Neural cell (in vitro differentiated cells): ENCODE results near the gene OGFOD2. TPM values are rescaled to one million over a fixed set of nuclear protein-coding genes. Genes with fewer than 3 reads are reported as not detected.

Source experiments
- H2AFZ ChIP-seq: fragments of 200-600, 300-800 bp; sonication (generic), shearing (Covaris generic); 2 replicates; pipeline ENCODE4 v1.6.0; 2014; ENCODE audit warnings: low read depth, mild to moderate bottlenecking, antibody characterized with exemption, low read length, moderate library complexity
- H3F3A ChIP-seq: fragments of 200-600 bp; shearing (Covaris generic); 2 replicates; pipeline ENCODE4 v1.6.1; 2016; ENCODE audit warnings: mild to moderate bottlenecking, moderate library complexity, mixed read lengths, antibody characterized with exemption, low read length; ENCODE audit not compliant: insufficient read depth, poor library complexity, severe bottlenecking
- H3K27ac ChIP-seq: fragments of 200-600, 300-800 bp; sonication (generic), shearing (Covaris generic); 2 replicates; pipeline ENCODE4 v1.5.1; 2014; ENCODE audit warnings: mild to moderate bottlenecking, low read length, moderate library complexity
- H3K27me3 ChIP-seq: fragments of 300-800, 200-600 bp; sonication (generic), shearing (Covaris generic); 2 replicates; pipeline ENCODE4 v1.6.0; 2014; ENCODE audit warnings: mild to moderate bottlenecking, low read depth, low read length, moderate library complexity; ENCODE audit not compliant: insufficient read depth
- H3K36me3 ChIP-seq: fragments of 300-800, 200-600 bp; sonication (generic), shearing (Covaris generic); 2 replicates; pipeline ENCODE4 v1.5.1; 2014; ENCODE audit warnings: mild to moderate bottlenecking, antibody characterized with exemption, low read length, moderate library complexity; ENCODE audit not compliant: insufficient read depth
- H3K4me2 ChIP-seq: fragments of 300-800, 200-600 bp; sonication (generic), shearing (Covaris generic); 2 replicates; pipeline ENCODE4 v1.6.0; 2014; ENCODE audit warnings: mild to moderate bottlenecking, low read length
- H3K4me3 ChIP-seq: fragments of 300-800, 200-600 bp; sonication (generic), shearing (Covaris generic); 2 replicates; pipeline ENCODE4 v1.5.1; 2014; ENCODE audit warnings: mild to moderate bottlenecking, low read length, moderate library complexity
- H3K79me2 ChIP-seq: fragments of 200-600 bp; shearing (Covaris generic); replicated peaks from 2 replicates; pipeline ENCODE4 v1.6.0; 2014; ENCODE audit warnings: mild to moderate bottlenecking, low read length, moderate library complexity; ENCODE audit not compliant: insufficient read depth
- H3K9ac ChIP-seq: fragments of 300-800, 200-600 bp; sonication (generic), shearing (Covaris generic); 2 replicates; pipeline ENCODE4 v1.6.1; 2016; ENCODE audit warnings: mild to moderate bottlenecking, low read length, mixed read lengths
- H3K9me2 ChIP-seq: fragments of 200-600 bp; shearing (Covaris generic); 2 replicates; pipeline ENCODE4 v1.6.1; 2016; ENCODE audit warnings: mild to moderate bottlenecking, low read length, mixed read lengths; ENCODE audit not compliant: insufficient read depth
- H3K9me3 ChIP-seq: fragments of 200-600, 300-800 bp; sonication (generic), shearing (Covaris generic); 2 replicates; pipeline ENCODE4 v1.6.1; 2016; ENCODE audit warnings: mild to moderate bottlenecking, mixed run types, low read length, moderate library complexity, mixed read lengths
- H4K20me1 ChIP-seq: fragments of 200-600 bp; shearing (Covaris generic); 2 replicates; pipeline ENCODE4 v1.6.1; 2016; ENCODE audit warnings: mild to moderate bottlenecking, mixed run types; ENCODE audit not compliant: insufficient read depth
- EP300 ChIP-seq: fragments of 450-650 bp; conservative IDR thresholded peaks from 2 replicates; pipeline ENCODE4 v1.6.1; 2014; ENCODE audit warnings: antibody characterized with exemption, mild to moderate bottlenecking, moderate library complexity; ENCODE audit not compliant: poor library complexity, severe bottlenecking
- EZH2 ChIP-seq: fragments of 200-600, 300-800 bp; shearing (Covaris generic), sonication (generic); IDR thresholded peaks from 2 replicates; pipeline ENCODE4 v1.6.1; 2014; ENCODE audit warnings: antibody characterized with exemption, low read length, borderline replicate concordance, mild to moderate bottlenecking; ENCODE audit not compliant: insufficient read depth, poor library complexity, severe bottlenecking
- MXI1 ChIP-seq: fragments of 450-650 bp; conservative IDR thresholded peaks from 2 replicates; pipeline ENCODE4 v1.6.1; 2014; ENCODE audit warnings: antibody characterized with exemption, mild to moderate bottlenecking; ENCODE audit not compliant: poor library complexity, severe bottlenecking
- POLR2AphosphoS5 ChIP-seq: IDR thresholded peaks from 2 replicates; pipeline ENCODE4 v1.6.1; 2012
- RAD21 ChIP-seq: fragments of 450-650 bp; conservative IDR thresholded peaks from 2 replicates; pipeline ENCODE4 v1.6.1; 2014; ENCODE audit warnings: antibody characterized with exemption, mild to moderate bottlenecking, moderate library complexity
- SMC3 ChIP-seq: fragments of 450-650 bp; conservative IDR thresholded peaks from 2 replicates; pipeline ENCODE4 v1.6.1; 2014; ENCODE audit warnings: antibody characterized with exemption, mild to moderate bottlenecking, moderate library complexity; ENCODE audit not compliant: poor library complexity
- TAF1 ChIP-seq: IDR thresholded peaks from 2 replicates; pipeline ENCODE4 v1.6.1; 2012; ENCODE audit warnings: low read depth
- polyA plus RNA-seq: library from polyadenylated mRNA; depleted of rRNA; stranded (reverse); fragments of >200 nt; gene quantifications from 2 replicates; pipeline ENCODE4 v1.2.3, GENCODE V29; 2014
- TF ChIP-seq, protein P1 (sequence below): IDR thresholded peaks from 2 replicates; pipeline ENCODE4 v1.6.1; 2012; ENCODE audit warnings: borderline replicate concordance
- TF ChIP-seq, protein P2 (sequence below): fragments of 450-650 bp; IDR thresholded peaks from 2 replicates; pipeline ENCODE4 v1.5.1; 2014; ENCODE audit warnings: antibody characterized with exemption, mild to moderate bottlenecking, moderate library complexity; ENCODE audit not compliant: poor library complexity, severe bottlenecking

OGFOD2 gene
- polyA plus RNA-seq, 1 donor from 2014 or later = 27.8 TPM

- Histone ChIP-seq H3K4me3 (no peak overlapping the region), H3K9me2 (no peaks in the 10 kb centered on the region), H4K20me1 (no peaks in the 10 kb centered on the region), H2AFZ (no peak overlapping the region), H3K79me2 (no peaks in the 10 kb centered on the region), H3K9ac (no peak overlapping the region), H3K27me3 (no peaks in the 10 kb centered on the region), H3K27ac (no peak overlapping the region), H3K36me3 (no peaks in the 10 kb centered on the region), H3K9me3 (no peaks in the 10 kb centered on the region), H3F3A (no peaks in the 10 kb centered on the region), H3K4me2 (no peak overlapping the region)
- TF ChIP-seq, protein P1, sequence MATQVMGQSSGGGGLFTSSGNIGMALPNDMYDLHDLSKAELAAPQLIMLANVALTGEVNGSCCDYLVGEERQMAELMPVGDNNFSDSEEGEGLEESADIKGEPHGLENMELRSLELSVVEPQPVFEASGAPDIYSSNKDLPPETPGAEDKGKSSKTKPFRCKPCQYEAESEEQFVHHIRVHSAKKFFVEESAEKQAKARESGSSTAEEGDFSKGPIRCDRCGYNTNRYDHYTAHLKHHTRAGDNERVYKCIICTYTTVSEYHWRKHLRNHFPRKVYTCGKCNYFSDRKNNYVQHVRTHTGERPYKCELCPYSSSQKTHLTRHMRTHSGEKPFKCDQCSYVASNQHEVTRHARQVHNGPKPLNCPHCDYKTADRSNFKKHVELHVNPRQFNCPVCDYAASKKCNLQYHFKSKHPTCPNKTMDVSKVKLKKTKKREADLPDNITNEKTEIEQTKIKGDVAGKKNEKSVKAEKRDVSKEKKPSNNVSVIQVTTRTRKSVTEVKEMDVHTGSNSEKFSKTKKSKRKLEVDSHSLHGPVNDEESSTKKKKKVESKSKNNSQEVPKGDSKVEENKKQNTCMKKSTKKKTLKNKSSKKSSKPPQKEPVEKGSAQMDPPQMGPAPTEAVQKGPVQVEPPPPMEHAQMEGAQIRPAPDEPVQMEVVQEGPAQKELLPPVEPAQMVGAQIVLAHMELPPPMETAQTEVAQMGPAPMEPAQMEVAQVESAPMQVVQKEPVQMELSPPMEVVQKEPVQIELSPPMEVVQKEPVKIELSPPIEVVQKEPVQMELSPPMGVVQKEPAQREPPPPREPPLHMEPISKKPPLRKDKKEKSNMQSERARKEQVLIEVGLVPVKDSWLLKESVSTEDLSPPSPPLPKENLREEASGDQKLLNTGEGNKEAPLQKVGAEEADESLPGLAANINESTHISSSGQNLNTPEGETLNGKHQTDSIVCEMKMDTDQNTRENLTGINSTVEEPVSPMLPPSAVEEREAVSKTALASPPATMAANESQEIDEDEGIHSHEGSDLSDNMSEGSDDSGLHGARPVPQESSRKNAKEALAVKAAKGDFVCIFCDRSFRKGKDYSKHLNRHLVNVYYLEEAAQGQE = no peak
- TF ChIP-seq RAD21 = no peak
- TF ChIP-seq POLR2AphosphoS5 = no peak
- no peak for TF ChIP-seq EZH2
- TF ChIP-seq EP300 = no peak
- TF ChIP-seq, protein P2, sequence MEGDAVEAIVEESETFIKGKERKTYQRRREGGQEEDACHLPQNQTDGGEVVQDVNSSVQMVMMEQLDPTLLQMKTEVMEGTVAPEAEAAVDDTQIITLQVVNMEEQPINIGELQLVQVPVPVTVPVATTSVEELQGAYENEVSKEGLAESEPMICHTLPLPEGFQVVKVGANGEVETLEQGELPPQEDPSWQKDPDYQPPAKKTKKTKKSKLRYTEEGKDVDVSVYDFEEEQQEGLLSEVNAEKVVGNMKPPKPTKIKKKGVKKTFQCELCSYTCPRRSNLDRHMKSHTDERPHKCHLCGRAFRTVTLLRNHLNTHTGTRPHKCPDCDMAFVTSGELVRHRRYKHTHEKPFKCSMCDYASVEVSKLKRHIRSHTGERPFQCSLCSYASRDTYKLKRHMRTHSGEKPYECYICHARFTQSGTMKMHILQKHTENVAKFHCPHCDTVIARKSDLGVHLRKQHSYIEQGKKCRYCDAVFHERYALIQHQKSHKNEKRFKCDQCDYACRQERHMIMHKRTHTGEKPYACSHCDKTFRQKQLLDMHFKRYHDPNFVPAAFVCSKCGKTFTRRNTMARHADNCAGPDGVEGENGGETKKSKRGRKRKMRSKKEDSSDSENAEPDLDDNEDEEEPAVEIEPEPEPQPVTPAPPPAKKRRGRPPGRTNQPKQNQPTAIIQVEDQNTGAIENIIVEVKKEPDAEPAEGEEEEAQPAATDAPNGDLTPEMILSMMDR = no peak
- TF ChIP-seq MXI1 = no peak
- TF ChIP-seq TAF1 = no peak
- TF ChIP-seq SMC3 = no peak
These were observed 40.3 kb upstream of the OGFOD2 start for GRCh38 chr12:122934722-122935121.

- H3K4me2 ChIP-seq = no peak overlapping the region
- no peaks in the 10 kb centered on the region for H3K79me2 ChIP-seq
- H3K27ac ChIP-seq = no peak overlapping the region
- no peaks in the 10 kb centered on the region for H4K20me1 ChIP-seq
- no peak for TF ChIP-seq EZH2
- no peak for TF ChIP-seq EP300
- TF ChIP-seq, protein P2 = no peak
- TF ChIP-seq, protein P1 = no peak
- TF ChIP-seq TAF1 = no peak
- no peak for TF ChIP-seq RAD21
- no peak for TF ChIP-seq MXI1
- no peak for TF ChIP-seq SMC3
- no peak for TF ChIP-seq POLR2AphosphoS5
- no peak overlapping the region for H2AFZ ChIP-seq
- no peak overlapping the region for H3K4me3 ChIP-seq
- H3K36me3 ChIP-seq = no peaks in the 10 kb centered on the region
- no peaks in the 10 kb centered on the region for H3K27me3 ChIP-seq
- no peaks in the 10 kb centered on the region for H3F3A ChIP-seq
- no peaks in the 10 kb centered on the region for H3K9me3 ChIP-seq
- no peak overlapping the region for H3K9ac ChIP-seq
- H3K9me2 ChIP-seq = no peaks in the 10 kb centered on the region
These were observed 39.7 kb upstream of the OGFOD2 start for GRCh38 chr12:122935318-122935717.
